ENCODE data around the gene VPS26C. TPM values are rescaled to one million over a fixed set of nuclear protein-coding genes. Genes with fewer than 3 reads are reported as not detected.

VPS26C gene
- total and polyA plus RNA-seq, 2 of the 13 experiments (the other 11 are each of a cell fraction or from before 2014, with no cell fraction given) = 30.3 to 39.7 TPM

GRCh38 chr21:37220981-37221664 lies 46.0 kb downstream of the VPS26C start (continued):
- peak in 1 of 2 experiments; percentile 81; a peak in 2 of 4 replicates for TF ChIP-seq KLF16 (CRISPR knock-in tag; IDR thresholded peaks at IDR 0.05)
- TF ChIP-seq FOXM1 (CRISPR knock-in tag; IDR thresholded peaks at IDR 0.05) = no peak
- peak; percentile 57 for TF ChIP-seq SKI (IDR thresholded peaks at IDR 0.05; ENCODE audit: partially characterized antibody)
- TF ChIP-seq ZNF678 (CRISPR knock-in tag; IDR thresholded peaks at IDR 0.05) = peak; percentile 87; the same call in 1 of the 2 replicates
- 0 out of 2 replicates have a peak, but pooled peaks have one; percentile 23 for TF ChIP-seq ZNF879 (CRISPR knock-in tag; IDR thresholded peaks at IDR 0.05)
- no peak for TF ChIP-seq ZNF180 (CRISPR knock-in tag; IDR thresholded peaks at IDR 0.05; ENCODE audit: borderline replicate concordance, low read depth)
- TF ChIP-seq MIER3 (CRISPR knock-in tag; IDR thresholded peaks at IDR 0.05; ENCODE audit: borderline replicate concordance) = 0 out of 2 replicates have a peak, but pooled peaks have one; percentile 32
- no peak for TF ChIP-seq CHD4 (IDR thresholded peaks at IDR 0.05; ENCODE audit: borderline replicate concordance, low read length)
- TF ChIP-seq NR3C1 (CRISPR knock-in tag; IDR thresholded peaks at IDR 0.05) = no peak
- no peak for TF ChIP-seq ZNF660 (CRISPR knock-in tag; IDR thresholded peaks at IDR 0.05; ENCODE audit: borderline replicate concordance, low read depth)
- TF ChIP-seq ZNF577 (CRISPR knock-in tag; IDR thresholded peaks at IDR 0.05; ENCODE audit: borderline replicate concordance, low read depth) = no peak
- no peak for TF ChIP-seq POLR2AphosphoS2 (IDR thresholded peaks at IDR 0.05; ENCODE audit: low read depth, low read length)
- TF ChIP-seq, protein P1, sequence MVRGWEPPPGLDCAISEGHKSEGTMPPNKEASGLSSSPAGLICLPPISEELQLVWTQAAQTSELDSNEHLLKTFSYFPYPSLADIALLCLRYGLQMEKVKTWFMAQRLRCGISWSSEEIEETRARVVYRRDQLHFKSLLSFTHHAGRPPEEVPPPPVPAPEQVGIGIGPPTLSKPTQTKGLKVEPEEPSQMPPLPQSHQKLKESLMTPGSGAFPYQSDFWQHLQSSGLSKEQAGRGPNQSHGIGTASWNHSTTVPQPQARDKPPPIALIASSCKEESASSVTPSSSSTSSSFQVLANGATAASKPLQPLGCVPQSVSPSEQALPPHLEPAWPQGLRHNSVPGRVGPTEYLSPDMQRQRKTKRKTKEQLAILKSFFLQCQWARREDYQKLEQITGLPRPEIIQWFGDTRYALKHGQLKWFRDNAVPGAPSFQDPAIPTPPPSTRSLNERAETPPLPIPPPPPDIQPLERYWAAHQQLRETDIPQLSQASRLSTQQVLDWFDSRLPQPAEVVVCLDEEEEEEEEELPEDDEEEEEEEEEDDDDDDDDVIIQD (CRISPR knock-in tag; IDR thresholded peaks at IDR 0.05; ENCODE audit: low read depth) = peak; percentile 90; the same call in 1 of the 2 replicates
- TF ChIP-seq TBP (CRISPR knock-in tag; IDR thresholded peaks at IDR 0.05) = no peak
- TF ChIP-seq, protein P2, sequence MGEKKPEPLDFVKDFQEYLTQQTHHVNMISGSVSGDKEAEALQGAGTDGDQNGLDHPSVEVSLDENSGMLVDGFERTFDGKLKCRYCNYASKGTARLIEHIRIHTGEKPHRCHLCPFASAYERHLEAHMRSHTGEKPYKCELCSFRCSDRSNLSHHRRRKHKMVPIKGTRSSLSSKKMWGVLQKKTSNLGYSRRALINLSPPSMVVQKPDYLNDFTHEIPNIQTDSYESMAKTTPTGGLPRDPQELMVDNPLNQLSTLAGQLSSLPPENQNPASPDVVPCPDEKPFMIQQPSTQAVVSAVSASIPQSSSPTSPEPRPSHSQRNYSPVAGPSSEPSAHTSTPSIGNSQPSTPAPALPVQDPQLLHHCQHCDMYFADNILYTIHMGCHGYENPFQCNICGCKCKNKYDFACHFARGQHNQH (CRISPR knock-in tag; IDR thresholded peaks at IDR 0.05) = peak; percentile 81; the same call in 1 of the 2 replicates
- no peak; the same call in 1 of the 2 replicates for TF ChIP-seq ZNF629 (CRISPR knock-in tag; conservative IDR thresholded peaks at IDR 0.05)
- TF ChIP-seq NBN (conservative IDR thresholded peaks at IDR 0.05) = no peak
- TF ChIP-seq REPIN1 (CRISPR knock-in tag; IDR thresholded peaks at IDR 0.05; ENCODE audit: borderline replicate concordance, low read depth) = peak; percentile 22; the same call in 1 of the 2 replicates
- no peak for TF ChIP-seq ZNF468 (CRISPR knock-in tag; IDR thresholded peaks at IDR 0.05)
- peak; percentile 84 for TF ChIP-seq PRMT3 (CRISPR knock-in tag; IDR thresholded peaks at IDR 0.05; ENCODE audit: borderline replicate concordance, low read depth)
- TF ChIP-seq ARNTL (CRISPR knock-in tag; IDR thresholded peaks at IDR 0.05) = peak; percentile 58; the same call in 1 of the 2 replicates
- no peak for TF ChIP-seq NR2F1 (CRISPR knock-in tag; IDR thresholded peaks at IDR 0.05)
- TF ChIP-seq YEATS4 (CRISPR knock-in tag; IDR thresholded peaks at IDR 0.05; ENCODE audit: borderline replicate concordance) = peak; percentile 81; the same call in 1 of the 2 replicates
- TF ChIP-seq PAXIP1 (CRISPR knock-in tag; conservative IDR thresholded peaks at IDR 0.05) = peak; percentile 63
- no peak for TF ChIP-seq ZNF720 (CRISPR knock-in tag; IDR thresholded peaks at IDR 0.05)

Data from HepG2 (cell line).